GM23338 (cell line): ENCODE results near the gene NPHP4. TPM values are rescaled to one million over a fixed set of nuclear protein-coding genes. Genes with fewer than 3 reads are reported as not detected.
A peak's percentile ranks its signal among the peaks of the same experiment; 100 is the strongest.

Experiments used
- ATAC-seq: fragments of 200-7000 bp; cut with Tn5 transposase; 3 replicates; pipeline ENCODE4 v1.9.1; 2020
- DNase-seq: peaks from one replicate; pipeline ENCODE4 v3.0.0-alpha.2; 2015; ENCODE audit warnings: low spot score
- H2AFZ ChIP-seq: fragments of 200-600 bp; sonication (generic); 2 replicates; pipeline ENCODE4 v1.8.0; 2016; ENCODE audit warnings: antibody characterized with exemption, mild to moderate bottlenecking, moderate library complexity
- H3F3A ChIP-seq: fragments of 200-600 bp; sonication (generic); replicated peaks from 2 replicates; pipeline ENCODE4 v1.8.0; 2017; ENCODE audit warnings: antibody characterized with exemption, mixed run types, low read depth
- H3K27ac ChIP-seq: fragments of 200-600 bp; sonication (generic); 2 replicates; pipeline ENCODE4 v1.6.1; 2016; ENCODE audit warnings: low read depth
- H3K27me3 ChIP-seq: fragments of 200-600 bp; sonication (generic); 2 replicates; pipeline ENCODE4 v1.8.0; 2016; ENCODE audit warnings: mild to moderate bottlenecking, mixed run types, moderate library complexity; ENCODE audit not compliant: insufficient read depth
- H3K36me3 ChIP-seq: fragments of 200-600 bp; sonication (generic); 2 replicates; pipeline ENCODE4 v1.8.0; 2016; ENCODE audit warnings: mild to moderate bottlenecking; ENCODE audit not compliant: insufficient read depth
- H3K4me1 ChIP-seq: fragments of 200-600 bp; sonication (generic); 2 replicates; pipeline ENCODE4 v1.8.0; 2016; ENCODE audit warnings: mild to moderate bottlenecking, moderate library complexity; ENCODE audit not compliant: insufficient read depth
- H3K4me2 ChIP-seq: fragments of 200-600 bp; sonication (generic); 2 replicates; pipeline ENCODE4 v1.7.1; 2017; ENCODE audit warnings: mixed run types
- H3K4me3 ChIP-seq: fragments of 200-600 bp; sonication (generic); 2 replicates; pipeline ENCODE4 v1.6.1; 2016; ENCODE audit warnings: mixed run types
- H3K79me2 ChIP-seq: fragments of 200-600 bp; sonication (generic); replicated peaks from 2 replicates; pipeline ENCODE4 v1.8.0; 2017; ENCODE audit warnings: mild to moderate bottlenecking; ENCODE audit not compliant: insufficient read depth
- H3K9me2 ChIP-seq: fragments of 200-600 bp; sonication (generic); 2 replicates; pipeline ENCODE4 v1.8.0; 2017; ENCODE audit not compliant: insufficient read depth
- H4K20me1 ChIP-seq: fragments of 200-600 bp; sonication (generic); replicated peaks from 2 replicates; pipeline ENCODE4 v1.8.0; 2017; ENCODE audit warnings: mild to moderate bottlenecking; ENCODE audit not compliant: insufficient read depth
- H3K27ac Mint-ChIP-seq: 2 replicates; pipeline ENCODE4 v1.8.0; 2020; ENCODE audit warnings: inconsistent platforms, mild to moderate bottlenecking, moderate library complexity, mixed read lengths
- H3K27me3 Mint-ChIP-seq: 3 replicates; pipeline ENCODE4 v1.8.0; 2022; ENCODE audit warnings: low read depth, mild to moderate bottlenecking, moderate library complexity, mixed read lengths, inconsistent platforms; ENCODE audit not compliant: insufficient read depth, poor library complexity
- H3K36me3 Mint-ChIP-seq: 3 replicates; pipeline ENCODE4 v1.8.0; 2021; ENCODE audit warnings: low read depth, mild to moderate bottlenecking, inconsistent platforms, moderate library complexity, mixed read lengths
- H3K4me1 Mint-ChIP-seq: 3 replicates; pipeline ENCODE4 v1.8.0; 2020; ENCODE audit warnings: mild to moderate bottlenecking, inconsistent platforms, mixed read lengths
- H3K4me3 Mint-ChIP-seq: 3 replicates; pipeline ENCODE4 v1.8.0; 2021; ENCODE audit warnings: moderate library complexity, mild to moderate bottlenecking, inconsistent platforms, mixed read lengths
- H3K9me3 Mint-ChIP-seq: 3 replicates; pipeline ENCODE4 v1.8.0; 2020; ENCODE audit warnings: moderate library complexity, mild to moderate bottlenecking, inconsistent platforms, mixed read lengths
- CREB1 ChIP-seq: fragments of 250-450 bp; sonication (Bioruptor Pico); IDR thresholded peaks from 2 replicates; pipeline ENCODE4 v1.5.0; 2020; ENCODE audit warnings: low read depth, mild to moderate bottlenecking, moderate library complexity
- EZH2 ChIP-seq: fragments of 200-600 bp; sonication (generic); IDR thresholded peaks from one replicate; pipeline ENCODE4 v1.8.0; 2017; ENCODE audit warnings: antibody characterized with exemption, mild to moderate bottlenecking, low read depth; ENCODE audit not compliant: unreplicated experiment
- EZH2phosphoT487 ChIP-seq: fragments of 200-600 bp; sonication (generic); IDR thresholded peaks from one replicate; pipeline ENCODE4 v1.8.1; 2018; ENCODE audit warnings: antibody characterized with exemption; ENCODE audit not compliant: unreplicated experiment
- JUNB ChIP-seq: IDR thresholded peaks from one replicate; pipeline ENCODE4 v1.6.1; 2016; ENCODE audit warnings: antibody characterized with exemption; ENCODE audit not compliant: unreplicated experiment
- NANOG ChIP-seq: IDR thresholded peaks from 2 replicates; pipeline ENCODE4 v1.6.1; 2016; ENCODE audit warnings: antibody characterized with exemption, borderline replicate concordance
- POLR2AphosphoS5 ChIP-seq: IDR thresholded peaks from 2 replicates; pipeline ENCODE4 v1.6.1; 2016; ENCODE audit warnings: antibody characterized with exemption, low read depth
- STAT1 ChIP-seq: IDR thresholded peaks from one replicate; pipeline ENCODE4 v1.6.1; 2016; ENCODE audit warnings: antibody characterized with exemption; ENCODE audit not compliant: unreplicated experiment
- ZNF114 ChIP-seq: fragments of 250-450 bp; sonication (Bioruptor Pico); IDR thresholded peaks from 2 replicates; pipeline ENCODE4 v1.5.0; 2020; ENCODE audit warnings: mild to moderate bottlenecking, moderate library complexity
- ZNF331 ChIP-seq: fragments of 250-450 bp; sonication (Bioruptor Pico); IDR thresholded peaks from 2 replicates; pipeline ENCODE4 v1.5.0; 2020; ENCODE audit warnings: low read depth, mild to moderate bottlenecking, moderate library complexity
- polyA plus RNA-seq: library from polyadenylated mRNA; unstranded; fragments of >200 nt; fragmentation: Nextera tagmentation; extraction: Ambion mirVana; gene quantifications from 2 replicates; pipeline ENCODE4 v1.2.1, GENCODE V29; 2016
- total RNA-seq: library from RNA; depleted of rRNA; stranded (reverse); fragments of >200 nt; shearing (Covaris generic); gene quantifications from 2 replicates; pipeline ENCODE4 v1.2.3, GENCODE V29; 2014
- TF ChIP-seq, protein P1 (sequence below): IDR thresholded peaks from 2 replicates; pipeline ENCODE4 v1.6.1; 2016; ENCODE audit warnings: antibody characterized with exemption
- TF ChIP-seq, protein P2 (sequence below): IDR thresholded peaks from one replicate; pipeline ENCODE4 v1.6.1; 2018; ENCODE audit warnings: antibody characterized with exemption; ENCODE audit not compliant: unreplicated experiment
- TF ChIP-seq, protein P3 (sequence below): fragments of 250-450 bp; sonication (Bioruptor Pico); IDR thresholded peaks from 2 replicates; pipeline ENCODE4 v1.5.0; 2020; ENCODE audit warnings: mild to moderate bottlenecking, moderate library complexity
- TF ChIP-seq, protein P4 (sequence below), 2 experiments: fragments of 200-600 bp in 1 of 2; sonication (generic) in 1 of 2; conservative IDR thresholded peaks; 2 replicates each; pipeline versions ENCODE4 v1.5.1 to v1.6.1; 2016 to 2017; ENCODE audit warnings: antibody characterized with exemption in 2 of 2, low read depth in 2 of 2, mild to moderate bottlenecking in 2 of 2, moderate library complexity in 1 of 2

Gene NPHP4
- total and polyA plus RNA-seq, 2 experiments from 2014 or later = 2.5 to 12.4 TPM

DNA sequence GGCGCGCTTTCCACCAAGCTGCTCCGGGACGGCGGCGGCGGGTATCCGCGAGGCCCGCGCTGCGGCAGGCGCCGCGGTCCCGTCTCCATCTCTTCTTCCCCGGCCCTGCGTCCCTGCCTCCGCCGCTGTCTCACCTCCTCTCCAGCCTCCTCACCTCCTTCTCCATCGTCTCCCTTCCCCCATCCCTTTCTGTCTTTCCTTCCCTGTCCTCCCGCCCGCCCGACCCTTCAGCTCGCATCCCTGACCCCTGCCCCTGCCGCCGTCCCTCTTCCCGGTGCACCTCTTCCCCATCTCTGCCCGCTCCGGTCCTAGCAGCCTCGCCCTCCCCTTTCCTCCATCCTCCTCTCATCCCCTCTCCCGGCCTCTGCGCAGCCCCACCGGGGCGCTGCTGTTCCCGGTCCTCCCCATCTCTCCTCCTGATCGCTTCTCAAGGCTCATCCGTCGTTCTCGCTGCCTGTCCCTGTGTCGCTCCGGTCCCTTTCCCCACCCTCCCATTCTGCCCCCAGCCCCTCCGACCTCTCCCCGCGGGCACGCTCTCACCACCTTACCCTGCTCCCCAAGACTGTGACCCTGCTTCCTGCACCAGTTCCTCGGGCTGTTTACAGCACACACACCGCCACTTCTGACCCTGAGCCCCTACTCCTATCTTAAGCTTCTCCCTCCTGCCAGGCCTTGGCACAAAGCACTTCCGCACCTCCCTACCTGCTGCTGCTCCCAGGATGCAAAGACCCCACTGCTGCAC, 760 bp upstream of the NPHP4 start:
- peaks cover 36% of the 10 kb centered on the region for H3K27me3 ChIP-seq
- H3K4me3 ChIP-seq = peak overlapping the region; percentile 84
- peaks cover 11% of the 10 kb centered on the region for H4K20me1 ChIP-seq
- H3K27ac Mint-ChIP-seq = no peak overlapping the region
- H3K4me2 ChIP-seq = peak overlapping the region; percentile 96
- peak overlapping the region; percentile 91 for H2AFZ ChIP-seq
- no peaks in the 10 kb centered on the region for H3K9me3 Mint-ChIP-seq
- peaks cover 3% of the 10 kb centered on the region; the same call in 1 of the 2 replicates for H3K79me2 ChIP-seq
- no peaks in the 10 kb centered on the region for H3F3A ChIP-seq
- DNase-seq = peak; percentile 57
- peaks cover 12% of the 10 kb centered on the region for H3K4me1 ChIP-seq
- H3K27me3 Mint-ChIP-seq = peaks cover 32% of the 10 kb centered on the region
- no peaks in the 10 kb centered on the region; the same call in 2 of the 3 replicates for H3K36me3 Mint-ChIP-seq
- H3K36me3 ChIP-seq = no peaks in the 10 kb centered on the region
- peak overlapping the region; percentile 84 for H3K4me3 Mint-ChIP-seq
- peaks cover 23% of the 10 kb centered on the region for H3K4me1 Mint-ChIP-seq
- no peaks in the 10 kb centered on the region for H3K9me2 ChIP-seq
- TF ChIP-seq ZNF114 (CRISPR knock-in tag) = no peak
- TF ChIP-seq STAT1 = no peak
- TF ChIP-seq POLR2AphosphoS5 = no peak
- no peak for TF ChIP-seq NANOG
- TF ChIP-seq, protein P1, sequence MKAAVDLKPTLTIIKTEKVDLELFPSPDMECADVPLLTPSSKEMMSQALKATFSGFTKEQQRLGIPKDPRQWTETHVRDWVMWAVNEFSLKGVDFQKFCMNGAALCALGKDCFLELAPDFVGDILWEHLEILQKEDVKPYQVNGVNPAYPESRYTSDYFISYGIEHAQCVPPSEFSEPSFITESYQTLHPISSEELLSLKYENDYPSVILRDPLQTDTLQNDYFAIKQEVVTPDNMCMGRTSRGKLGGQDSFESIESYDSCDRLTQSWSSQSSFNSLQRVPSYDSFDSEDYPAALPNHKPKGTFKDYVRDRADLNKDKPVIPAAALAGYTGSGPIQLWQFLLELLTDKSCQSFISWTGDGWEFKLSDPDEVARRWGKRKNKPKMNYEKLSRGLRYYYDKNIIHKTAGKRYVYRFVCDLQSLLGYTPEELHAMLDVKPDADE = no peak
- no peak for TF ChIP-seq ZNF331 (CRISPR knock-in tag)
- TF ChIP-seq, protein P2, sequence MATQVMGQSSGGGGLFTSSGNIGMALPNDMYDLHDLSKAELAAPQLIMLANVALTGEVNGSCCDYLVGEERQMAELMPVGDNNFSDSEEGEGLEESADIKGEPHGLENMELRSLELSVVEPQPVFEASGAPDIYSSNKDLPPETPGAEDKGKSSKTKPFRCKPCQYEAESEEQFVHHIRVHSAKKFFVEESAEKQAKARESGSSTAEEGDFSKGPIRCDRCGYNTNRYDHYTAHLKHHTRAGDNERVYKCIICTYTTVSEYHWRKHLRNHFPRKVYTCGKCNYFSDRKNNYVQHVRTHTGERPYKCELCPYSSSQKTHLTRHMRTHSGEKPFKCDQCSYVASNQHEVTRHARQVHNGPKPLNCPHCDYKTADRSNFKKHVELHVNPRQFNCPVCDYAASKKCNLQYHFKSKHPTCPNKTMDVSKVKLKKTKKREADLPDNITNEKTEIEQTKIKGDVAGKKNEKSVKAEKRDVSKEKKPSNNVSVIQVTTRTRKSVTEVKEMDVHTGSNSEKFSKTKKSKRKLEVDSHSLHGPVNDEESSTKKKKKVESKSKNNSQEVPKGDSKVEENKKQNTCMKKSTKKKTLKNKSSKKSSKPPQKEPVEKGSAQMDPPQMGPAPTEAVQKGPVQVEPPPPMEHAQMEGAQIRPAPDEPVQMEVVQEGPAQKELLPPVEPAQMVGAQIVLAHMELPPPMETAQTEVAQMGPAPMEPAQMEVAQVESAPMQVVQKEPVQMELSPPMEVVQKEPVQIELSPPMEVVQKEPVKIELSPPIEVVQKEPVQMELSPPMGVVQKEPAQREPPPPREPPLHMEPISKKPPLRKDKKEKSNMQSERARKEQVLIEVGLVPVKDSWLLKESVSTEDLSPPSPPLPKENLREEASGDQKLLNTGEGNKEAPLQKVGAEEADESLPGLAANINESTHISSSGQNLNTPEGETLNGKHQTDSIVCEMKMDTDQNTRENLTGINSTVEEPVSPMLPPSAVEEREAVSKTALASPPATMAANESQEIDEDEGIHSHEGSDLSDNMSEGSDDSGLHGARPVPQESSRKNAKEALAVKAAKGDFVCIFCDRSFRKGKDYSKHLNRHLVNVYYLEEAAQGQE = no peak
- TF ChIP-seq JUNB = no peak
- TF ChIP-seq, protein P3, sequence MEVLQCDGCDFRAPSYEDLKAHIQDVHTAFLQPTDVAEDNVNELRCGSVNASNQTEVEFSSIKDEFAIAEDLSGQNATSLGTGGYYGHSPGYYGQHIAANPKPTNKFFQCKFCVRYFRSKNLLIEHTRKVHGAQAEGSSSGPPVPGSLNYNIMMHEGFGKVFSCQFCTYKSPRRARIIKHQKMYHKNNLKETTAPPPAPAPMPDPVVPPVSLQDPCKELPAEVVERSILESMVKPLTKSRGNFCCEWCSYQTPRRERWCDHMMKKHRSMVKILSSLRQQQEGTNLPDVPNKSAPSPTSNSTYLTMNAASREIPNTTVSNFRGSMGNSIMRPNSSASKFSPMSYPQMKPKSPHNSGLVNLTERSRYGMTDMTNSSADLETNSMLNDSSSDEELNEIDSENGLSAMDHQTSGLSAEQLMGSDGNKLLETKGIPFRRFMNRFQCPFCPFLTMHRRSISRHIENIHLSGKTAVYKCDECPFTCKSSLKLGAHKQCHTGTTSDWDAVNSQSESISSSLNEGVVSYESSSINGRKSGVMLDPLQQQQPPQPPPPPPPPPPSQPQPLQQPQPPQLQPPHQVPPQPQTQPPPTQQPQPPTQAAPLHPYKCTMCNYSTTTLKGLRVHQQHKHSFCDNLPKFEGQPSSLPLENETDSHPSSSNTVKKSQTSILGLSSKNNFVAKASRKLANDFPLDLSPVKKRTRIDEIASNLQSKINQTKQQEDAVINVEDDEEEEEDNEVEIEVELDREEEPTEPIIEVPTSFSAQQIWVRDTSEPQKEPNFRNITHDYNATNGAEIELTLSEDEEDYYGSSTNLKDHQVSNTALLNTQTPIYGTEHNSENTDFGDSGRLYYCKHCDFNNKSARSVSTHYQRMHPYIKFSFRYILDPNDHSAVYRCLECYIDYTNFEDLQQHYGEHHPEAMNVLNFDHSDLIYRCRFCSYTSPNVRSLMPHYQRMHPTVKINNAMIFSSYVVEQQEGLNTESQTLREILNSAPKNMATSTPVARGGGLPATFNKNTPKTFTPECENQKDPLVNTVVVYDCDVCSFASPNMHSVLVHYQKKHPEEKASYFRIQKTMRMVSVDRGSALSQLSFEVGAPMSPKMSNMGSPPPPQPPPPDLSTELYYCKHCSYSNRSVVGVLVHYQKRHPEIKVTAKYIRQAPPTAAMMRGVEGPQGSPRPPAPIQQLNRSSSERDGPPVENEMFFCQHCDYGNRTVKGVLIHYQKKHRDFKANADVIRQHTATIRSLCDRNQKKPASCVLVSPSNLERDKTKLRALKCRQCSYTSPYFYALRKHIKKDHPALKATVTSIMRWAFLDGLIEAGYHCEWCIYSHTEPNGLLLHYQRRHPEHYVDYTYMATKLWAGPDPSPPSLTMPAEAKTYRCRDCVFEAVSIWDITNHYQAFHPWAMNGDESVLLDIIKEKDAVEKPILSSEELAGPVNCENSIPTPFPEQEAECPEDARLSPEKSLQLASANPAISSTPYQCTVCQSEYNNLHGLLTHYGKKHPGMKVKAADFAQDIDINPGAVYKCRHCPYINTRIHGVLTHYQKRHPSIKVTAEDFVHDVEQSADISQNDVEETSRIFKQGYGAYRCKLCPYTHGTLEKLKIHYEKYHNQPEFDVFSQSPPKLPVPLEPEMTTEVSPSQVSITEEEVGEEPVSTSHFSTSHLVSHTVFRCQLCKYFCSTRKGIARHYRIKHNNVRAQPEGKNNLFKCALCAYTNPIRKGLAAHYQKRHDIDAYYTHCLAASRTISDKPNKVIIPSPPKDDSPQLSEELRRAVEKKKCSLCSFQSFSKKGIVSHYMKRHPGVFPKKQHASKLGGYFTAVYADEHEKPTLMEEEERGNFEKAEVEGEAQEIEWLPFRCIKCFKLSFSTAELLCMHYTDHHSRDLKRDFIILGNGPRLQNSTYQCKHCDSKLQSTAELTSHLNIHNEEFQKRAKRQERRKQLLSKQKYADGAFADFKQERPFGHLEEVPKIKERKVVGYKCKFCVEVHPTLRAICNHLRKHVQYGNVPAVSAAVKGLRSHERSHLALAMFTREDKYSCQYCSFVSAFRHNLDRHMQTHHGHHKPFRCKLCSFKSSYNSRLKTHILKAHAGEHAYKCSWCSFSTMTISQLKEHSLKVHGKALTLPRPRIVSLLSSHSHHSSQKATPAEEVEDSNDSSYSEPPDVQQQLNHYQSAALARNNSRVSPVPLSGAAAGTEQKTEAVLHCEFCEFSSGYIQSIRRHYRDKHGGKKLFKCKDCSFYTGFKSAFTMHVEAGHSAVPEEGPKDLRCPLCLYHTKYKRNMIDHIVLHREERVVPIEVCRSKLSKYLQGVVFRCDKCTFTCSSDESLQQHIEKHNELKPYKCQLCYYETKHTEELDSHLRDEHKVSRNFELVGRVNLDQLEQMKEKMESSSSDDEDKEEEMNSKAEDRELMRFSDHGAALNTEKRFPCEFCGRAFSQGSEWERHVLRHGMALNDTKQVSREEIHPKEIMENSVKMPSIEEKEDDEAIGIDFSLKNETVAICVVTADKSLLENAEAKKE (CRISPR knock-in tag) = no peak
- no peak for TF ChIP-seq CREB1 (CRISPR knock-in tag)
- no peak for TF ChIP-seq EZH2
- TF ChIP-seq, protein P4, sequence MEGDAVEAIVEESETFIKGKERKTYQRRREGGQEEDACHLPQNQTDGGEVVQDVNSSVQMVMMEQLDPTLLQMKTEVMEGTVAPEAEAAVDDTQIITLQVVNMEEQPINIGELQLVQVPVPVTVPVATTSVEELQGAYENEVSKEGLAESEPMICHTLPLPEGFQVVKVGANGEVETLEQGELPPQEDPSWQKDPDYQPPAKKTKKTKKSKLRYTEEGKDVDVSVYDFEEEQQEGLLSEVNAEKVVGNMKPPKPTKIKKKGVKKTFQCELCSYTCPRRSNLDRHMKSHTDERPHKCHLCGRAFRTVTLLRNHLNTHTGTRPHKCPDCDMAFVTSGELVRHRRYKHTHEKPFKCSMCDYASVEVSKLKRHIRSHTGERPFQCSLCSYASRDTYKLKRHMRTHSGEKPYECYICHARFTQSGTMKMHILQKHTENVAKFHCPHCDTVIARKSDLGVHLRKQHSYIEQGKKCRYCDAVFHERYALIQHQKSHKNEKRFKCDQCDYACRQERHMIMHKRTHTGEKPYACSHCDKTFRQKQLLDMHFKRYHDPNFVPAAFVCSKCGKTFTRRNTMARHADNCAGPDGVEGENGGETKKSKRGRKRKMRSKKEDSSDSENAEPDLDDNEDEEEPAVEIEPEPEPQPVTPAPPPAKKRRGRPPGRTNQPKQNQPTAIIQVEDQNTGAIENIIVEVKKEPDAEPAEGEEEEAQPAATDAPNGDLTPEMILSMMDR (conservative IDR thresholded peaks at IDR 0.05; ENCODE audit: low read depth in 2 of 2) = no peak
- no peak for TF ChIP-seq EZH2phosphoT487
- H3K27ac ChIP-seq = no peak overlapping the region
- ATAC-seq = peak; percentile 11
